OCI-LY3 (cell line): ENCODE results near the gene SLC6A9.

Experiments
- H2AFZ ChIP-seq: fragments of 200-600, 300-600 bp; shearing (Covaris generic); 2 replicates; pipeline ENCODE4 v1.6.0; 2014; ENCODE audit warnings: antibody characterized with exemption, low read depth, low read length
- H3K27ac ChIP-seq: fragments of 200-600, 300-600 bp; sonication (generic); 2 replicates; pipeline ENCODE4 v1.5.1; 2014; ENCODE audit warnings: mild to moderate bottlenecking, low read length, moderate library complexity, mixed read lengths
- H3K27me3 ChIP-seq: fragments of 200-600, 300-600 bp; sonication (generic); 2 replicates; pipeline ENCODE4 v1.6.1; 2014; ENCODE audit warnings: low read depth, low read length, mixed read lengths
- H3K36me3 ChIP-seq: fragments of 200-600, 300-600 bp; sonication (generic); replicated peaks from 2 replicates; pipeline ENCODE3; 2014; ENCODE audit warnings: low read depth, low read length, mixed read lengths
- H3K4me1 ChIP-seq: fragments of 300-600, 200-600 bp; sonication (generic); 2 replicates; pipeline ENCODE4 v1.6.1; 2014; ENCODE audit warnings: low read length, mixed read lengths
- H3K4me2 ChIP-seq: fragments of 200-600, 300-600 bp; sonication (generic); 2 replicates; pipeline ENCODE4 v1.6.1; 2014; ENCODE audit warnings: low read length, mixed read lengths
- H3K4me3 ChIP-seq: fragments of 300-600, 200-600 bp; sonication (generic); 2 replicates; pipeline ENCODE4 v1.5.1; 2014; ENCODE audit warnings: antibody characterized with exemption, mild to moderate bottlenecking, low read length, moderate library complexity
- H3K79me2 ChIP-seq: fragments of 300-600, 200-600 bp; shearing (Covaris generic); 2 replicates; pipeline ENCODE4 v1.6.1; 2014; ENCODE audit warnings: mild to moderate bottlenecking, low read length, mixed read lengths
- H3K9ac ChIP-seq: fragments of 300-600, 200-600 bp; shearing (Covaris generic); 2 replicates; pipeline ENCODE4 v1.6.0; 2014; ENCODE audit warnings: mild to moderate bottlenecking, low read length, moderate library complexity
- H3K9me3 ChIP-seq: fragments of 200-600, 300-600 bp; shearing (Covaris generic); 2 replicates; pipeline ENCODE4 v1.6.1; 2014; ENCODE audit warnings: low read length, mixed read lengths; ENCODE audit not compliant: insufficient read depth
- H4K20me1 ChIP-seq: fragments of 200-600, 300-600 bp; sonication (generic); 2 replicates; pipeline ENCODE4 v1.6.1; 2016; ENCODE audit warnings: low read length, mixed read lengths; ENCODE audit not compliant: insufficient read depth
- EZH2phosphoT487 ChIP-seq: fragments of 200-600 bp; shearing (Covaris generic); IDR thresholded peaks from 2 replicates; pipeline ENCODE4 v1.6.1; 2018; ENCODE audit warnings: antibody characterized with exemption, mixed run types, low read depth
- TF ChIP-seq, protein P1 (sequence below): fragments of 200-600, 300-600 bp; sonication (generic); IDR thresholded peaks from 2 replicates; pipeline ENCODE4 v1.5.1; 2014; ENCODE audit warnings: antibody characterized with exemption, low read length, low read depth

SLC6A9 gene

DNA sequence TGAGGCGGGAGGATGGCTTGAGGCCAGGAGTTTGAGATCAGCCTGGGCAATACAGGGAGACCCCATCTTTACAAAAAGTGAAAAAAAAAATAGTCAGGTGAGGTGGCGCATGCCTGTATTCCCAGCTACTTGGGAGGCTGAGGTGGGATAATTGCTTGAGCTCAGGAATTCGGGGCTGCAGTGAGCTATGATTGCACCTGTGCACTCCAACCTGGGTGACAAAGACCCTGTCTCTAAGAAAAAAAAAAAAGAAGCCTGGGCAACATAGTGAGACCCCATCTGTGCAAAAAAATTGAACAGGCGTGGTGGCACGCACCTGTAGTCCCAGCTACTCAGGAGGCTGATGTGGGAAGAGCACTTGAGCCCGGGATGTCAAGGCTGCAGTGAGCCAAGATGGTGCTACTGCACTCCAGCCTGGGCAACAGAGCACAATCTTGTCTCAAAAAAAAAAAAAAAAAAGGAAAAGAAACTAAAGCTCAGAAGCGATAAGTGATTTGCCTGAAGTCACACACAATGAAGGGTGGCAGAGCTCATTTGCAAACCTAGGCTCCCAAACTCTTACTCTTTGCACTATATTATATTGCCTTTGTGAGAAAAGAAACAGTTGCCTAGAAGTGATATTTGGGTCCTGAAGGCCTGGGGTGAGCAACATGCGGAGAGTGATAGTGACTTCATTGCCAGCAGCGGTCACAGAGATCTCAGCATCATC lies 37.9 kb downstream of the SLC6A9 start:
- Histone ChIP-seq H2AFZ (no peak overlapping the region), H3K4me1 (peaks cover 16% of the 10 kb centered on the region), H3K9ac (no peak overlapping the region), H3K9me3 (no peaks in the 10 kb centered on the region), H3K27ac (no peak overlapping the region), H3K79me2 (no peaks in the 10 kb centered on the region), H3K27me3 (no peaks in the 10 kb centered on the region), H3K4me3 (no peak overlapping the region), H4K20me1 (no peaks in the 10 kb centered on the region), H3K4me2 (no peak overlapping the region), H3K36me3 (no peaks in the 10 kb centered on the region)
- TF ChIP-seq EZH2phosphoT487, result no peak
- TF ChIP-seq, protein P1, sequence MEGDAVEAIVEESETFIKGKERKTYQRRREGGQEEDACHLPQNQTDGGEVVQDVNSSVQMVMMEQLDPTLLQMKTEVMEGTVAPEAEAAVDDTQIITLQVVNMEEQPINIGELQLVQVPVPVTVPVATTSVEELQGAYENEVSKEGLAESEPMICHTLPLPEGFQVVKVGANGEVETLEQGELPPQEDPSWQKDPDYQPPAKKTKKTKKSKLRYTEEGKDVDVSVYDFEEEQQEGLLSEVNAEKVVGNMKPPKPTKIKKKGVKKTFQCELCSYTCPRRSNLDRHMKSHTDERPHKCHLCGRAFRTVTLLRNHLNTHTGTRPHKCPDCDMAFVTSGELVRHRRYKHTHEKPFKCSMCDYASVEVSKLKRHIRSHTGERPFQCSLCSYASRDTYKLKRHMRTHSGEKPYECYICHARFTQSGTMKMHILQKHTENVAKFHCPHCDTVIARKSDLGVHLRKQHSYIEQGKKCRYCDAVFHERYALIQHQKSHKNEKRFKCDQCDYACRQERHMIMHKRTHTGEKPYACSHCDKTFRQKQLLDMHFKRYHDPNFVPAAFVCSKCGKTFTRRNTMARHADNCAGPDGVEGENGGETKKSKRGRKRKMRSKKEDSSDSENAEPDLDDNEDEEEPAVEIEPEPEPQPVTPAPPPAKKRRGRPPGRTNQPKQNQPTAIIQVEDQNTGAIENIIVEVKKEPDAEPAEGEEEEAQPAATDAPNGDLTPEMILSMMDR, result no peak

DNA sequence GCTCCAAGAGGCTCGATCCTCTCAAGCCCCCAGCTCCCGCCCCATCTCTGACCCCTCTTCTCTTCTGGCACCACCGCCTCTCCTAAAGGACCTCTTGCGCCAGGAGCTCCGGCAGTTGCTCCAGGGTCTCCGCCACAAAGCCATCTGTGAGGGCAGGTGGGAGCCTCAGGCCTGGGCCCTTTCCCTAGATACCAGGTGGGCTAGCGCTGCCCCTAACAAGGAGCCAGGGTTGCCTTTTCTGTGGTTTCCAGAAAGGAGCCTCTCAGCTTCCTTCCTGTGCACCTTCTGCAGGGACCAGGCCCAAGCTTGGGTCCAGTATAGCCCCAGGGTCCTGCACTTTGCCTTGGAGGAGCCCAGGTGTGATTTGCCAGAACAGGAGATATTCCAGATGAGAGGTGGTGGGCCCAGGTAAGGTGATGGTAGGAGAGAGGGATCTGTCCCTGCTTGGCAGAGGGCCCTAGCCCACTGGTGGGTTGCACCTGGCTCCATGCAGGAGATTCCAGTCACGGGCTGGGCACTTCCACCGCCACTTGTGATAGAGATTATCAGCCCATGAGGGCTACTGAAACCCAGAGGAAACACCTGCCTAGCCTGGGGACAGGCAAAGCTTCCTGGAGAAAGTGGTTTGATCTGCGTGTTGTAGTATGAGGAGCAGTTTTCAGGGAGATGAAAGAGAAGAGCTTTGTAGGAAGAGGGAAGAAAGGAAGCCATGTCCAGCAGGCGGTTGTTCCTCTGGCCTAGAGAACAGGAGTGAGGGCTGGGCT lies 38.8 kb downstream of the SLC6A9 start:
- H3K4me3 ChIP-seq, result peak overlapping the region; percentile 84
- H2AFZ ChIP-seq, result no peak overlapping the region
- H3K4me2 ChIP-seq, result peak overlapping the region; percentile 99
- no peaks in the 10 kb centered on the region for H3K79me2 ChIP-seq
- H3K27ac ChIP-seq, result no peak overlapping the region
- no peaks in the 10 kb centered on the region for H4K20me1 ChIP-seq
- H3K9ac ChIP-seq, result peak overlapping the region; percentile 65; the same call in 1 of the 2 replicates
- no peaks in the 10 kb centered on the region for H3K27me3 ChIP-seq
- peaks cover 16% of the 10 kb centered on the region for H3K4me1 ChIP-seq
- TF ChIP-seq EZH2phosphoT487, result no peak
- TF ChIP-seq, protein P1, result no peak
- H3K36me3 ChIP-seq, result no peaks in the 10 kb centered on the region
- no peaks in the 10 kb centered on the region for H3K9me3 ChIP-seq

DNA sequence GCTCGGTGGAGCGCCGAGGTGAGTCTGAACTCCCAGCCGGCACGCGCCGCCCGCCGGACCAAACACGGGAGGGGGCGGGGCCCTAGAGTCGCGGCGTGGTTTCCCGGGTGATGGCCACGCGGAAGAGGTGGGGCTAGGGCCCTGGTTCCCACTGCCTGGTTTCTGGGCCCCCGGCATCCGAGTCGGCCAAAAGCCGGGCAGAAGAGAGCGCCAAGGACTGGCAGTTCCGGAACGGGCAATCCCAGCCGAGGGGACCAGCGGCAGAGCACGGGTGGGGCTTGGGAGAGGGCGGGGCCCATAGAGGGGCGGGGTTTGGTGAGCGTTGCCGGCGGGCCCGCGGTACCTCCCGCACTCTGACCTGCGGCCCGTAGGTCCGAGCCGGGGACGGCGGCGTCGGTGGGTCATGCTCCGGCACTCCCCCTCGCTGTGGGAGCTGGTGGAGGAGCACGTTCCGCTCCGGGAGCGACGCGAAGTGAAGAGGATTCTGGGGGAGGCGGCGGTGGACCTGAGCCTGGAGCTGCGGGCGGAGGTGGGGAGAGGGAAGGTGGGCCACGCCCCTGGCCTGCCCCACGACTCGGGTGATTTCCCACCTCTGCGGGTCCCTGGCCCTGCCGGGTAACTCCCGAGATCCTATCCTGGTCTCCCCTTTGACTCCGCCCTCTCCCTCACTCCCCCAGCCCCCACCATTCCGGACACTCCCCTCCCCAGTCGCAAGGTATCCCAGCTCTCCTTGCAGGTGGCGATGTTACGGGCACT lies 39.6 kb downstream of the SLC6A9 start, which contains the start of gene CCDC24:
Gene CCDC24 (plus strand): TSS at position 124 of the 756 bp plus-strand sequence. CDS start 280 bp downstream, at position 404.
- H3K9ac ChIP-seq, result peak within 1 kb of the TSS; percentile 65
- H3K4me2 ChIP-seq, result peak within 1 kb of the TSS; percentile 99
- peak within 1 kb of the TSS; percentile 84 for H3K4me3 ChIP-seq
- H3K36me3 ChIP-seq, result no peaks in the 10 kb centered on the region
- H3K79me2 ChIP-seq, result no peaks in the 10 kb centered on the region
- H2AFZ ChIP-seq, result peak within 1 kb of the TSS; percentile 74
- TF ChIP-seq, protein P1, result no peak
- H3K9me3 ChIP-seq, result no peaks in the 10 kb centered on the region
- peaks cover 16% of the 10 kb centered on the region for H3K4me1 ChIP-seq
- H3K27me3 ChIP-seq, result no peaks in the 10 kb centered on the region
- no peak within 1 kb of the TSS for H3K27ac ChIP-seq
- H4K20me1 ChIP-seq, result no peaks in the 10 kb centered on the region

DNA sequence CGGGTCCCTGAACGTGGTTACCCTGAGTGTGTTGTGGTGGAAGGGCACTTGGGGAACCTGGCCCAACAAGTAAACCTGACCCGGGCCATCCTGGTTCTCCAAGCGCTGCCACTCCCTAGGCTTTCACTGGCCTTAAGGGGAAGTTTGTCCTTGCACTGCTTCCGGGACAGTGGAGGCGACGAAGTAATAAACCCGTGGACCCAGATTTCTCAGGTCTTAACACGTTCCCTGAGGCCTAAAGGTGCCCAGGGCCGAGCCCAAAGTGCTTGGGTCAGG lies 40.1 kb downstream of the SLC6A9 start:
- H4K20me1 ChIP-seq, result no peaks in the 10 kb centered on the region
- H3K9me3 ChIP-seq, result no peaks in the 10 kb centered on the region
- no peaks in the 10 kb centered on the region for H3K79me2 ChIP-seq
- peak overlapping the region; percentile 84 for H3K4me3 ChIP-seq
- no peaks in the 10 kb centered on the region for H3K27me3 ChIP-seq
- H3K9ac ChIP-seq, result peak overlapping the region; percentile 65
- H3K36me3 ChIP-seq, result no peaks in the 10 kb centered on the region
- 0 out of 2 replicates have a peak overlapping the region, but pooled peaks have one; percentile 74 for H2AFZ ChIP-seq
- H3K27ac ChIP-seq, result no peak overlapping the region
- H3K4me2 ChIP-seq, result peak overlapping the region; percentile 99
- TF ChIP-seq, protein P1, result no peak
- TF ChIP-seq EZH2phosphoT487, result no peak
- H3K4me1 ChIP-seq, result peaks cover 16% of the 10 kb centered on the region
